AG20443 (cell line): ENCODE results near the gene SLC1A3.
"Not testable (repeated sequence)": the region's sequence is repeated elsewhere in the genome, so short reads cannot be mapped to it uniquely, and the experiment has no call there.

Experiments
- DNase-seq: peaks from one replicate; pipeline ENCODE4 v3.0.0; 2012; ENCODE audit warnings: low spot score, mixed read lengths

SLC1A3 gene

DNA sequence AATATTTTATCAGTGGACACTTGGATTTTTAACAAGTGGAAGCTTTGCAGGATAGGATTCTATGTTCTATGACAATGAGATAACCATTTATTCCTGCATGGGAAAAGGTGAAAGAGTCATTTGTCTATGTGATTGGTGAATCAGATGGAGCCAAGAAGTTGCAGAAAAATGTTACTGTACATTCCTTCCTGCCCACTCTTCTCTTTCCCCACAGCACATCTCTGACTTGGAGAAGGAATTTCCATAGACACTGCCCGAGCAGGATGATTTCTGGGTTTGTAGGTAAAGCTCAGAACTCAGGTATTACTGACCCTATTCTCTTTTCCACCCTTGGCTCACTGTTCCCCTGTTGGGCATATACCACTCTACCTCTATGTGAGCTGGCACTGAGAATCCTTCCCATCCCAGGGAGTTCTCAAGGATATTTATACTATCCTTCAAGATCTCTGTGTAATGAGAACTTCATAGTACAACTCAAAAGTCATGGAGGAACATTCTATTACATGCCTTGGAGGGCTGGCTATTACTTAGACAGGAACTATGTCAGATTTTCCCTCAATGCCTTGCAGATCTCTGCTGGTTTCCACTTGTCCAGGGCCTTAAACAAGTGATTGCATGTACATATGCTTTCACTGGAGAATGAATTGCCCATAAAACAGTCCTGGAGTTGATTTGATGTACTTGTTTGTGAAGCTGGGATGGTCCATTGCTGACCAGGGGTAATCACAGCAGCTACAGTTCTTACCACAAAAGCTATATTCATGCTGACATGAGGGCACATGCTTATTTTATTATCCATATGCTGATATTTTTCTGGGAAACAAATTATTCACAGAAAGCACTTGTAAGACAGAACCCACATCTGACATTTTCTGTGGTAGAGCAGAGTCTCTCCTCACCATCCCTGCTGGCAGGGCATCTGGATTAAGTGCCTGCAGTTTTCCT lies 24.1 kb downstream of the SLC1A3 start:
- peak; percentile 56 for DNase-seq

DNA sequence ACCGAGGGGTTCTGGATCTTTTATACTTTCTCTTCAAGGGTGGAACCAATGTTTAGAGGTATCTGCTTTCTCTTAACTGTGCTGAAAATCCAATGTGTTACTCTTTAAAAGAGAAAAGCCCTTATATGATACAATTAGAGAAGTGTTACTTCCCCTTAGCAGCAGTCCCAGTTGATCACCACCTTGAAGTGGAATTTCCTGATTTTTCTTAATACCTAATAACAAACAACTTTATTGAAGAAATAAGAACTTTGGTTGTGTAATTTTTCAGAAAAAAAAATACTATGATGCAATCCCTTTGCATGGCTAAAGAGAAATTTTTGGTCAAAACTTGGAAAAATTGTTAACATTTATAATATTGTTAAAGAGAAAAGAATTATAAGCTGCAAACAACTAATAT lies 24.7 kb downstream of the SLC1A3 start:
- DNase-seq = no peak

DNA sequence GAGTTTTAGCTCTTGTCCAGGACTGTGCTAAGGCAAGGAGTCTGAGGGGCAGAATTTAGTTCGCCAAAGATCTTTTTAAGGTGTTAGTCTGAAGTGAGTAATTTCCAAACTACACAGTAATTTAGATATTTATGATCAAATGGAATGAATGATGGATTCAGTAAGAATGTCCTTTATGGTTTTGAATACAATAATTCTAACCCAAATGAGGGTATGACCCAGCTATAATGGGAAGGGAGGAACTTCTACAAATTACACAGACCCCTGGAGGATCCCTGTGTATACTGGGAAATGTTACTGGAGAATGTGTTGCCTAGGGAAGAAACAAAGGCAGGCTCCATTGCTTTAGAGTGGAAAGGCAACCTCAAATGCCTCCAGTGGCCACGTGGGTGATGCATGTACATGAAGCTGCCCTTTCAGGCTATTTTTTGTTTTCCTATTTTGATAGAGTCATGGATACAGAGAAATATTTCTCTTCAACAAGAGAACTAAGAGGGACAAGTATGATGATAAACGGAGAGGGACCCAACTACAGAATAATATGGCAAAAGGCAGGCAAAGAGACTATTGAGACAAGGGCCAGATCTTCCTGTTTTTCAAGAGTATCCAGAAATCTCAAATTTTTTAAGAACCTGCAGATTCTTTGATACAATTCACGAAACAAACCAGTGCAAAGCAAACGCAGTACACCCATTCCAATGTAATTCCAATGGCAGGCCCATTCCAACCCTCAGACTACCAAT lies 25.4 kb downstream of the SLC1A3 start:
- DNase-seq = no peak

DNA sequence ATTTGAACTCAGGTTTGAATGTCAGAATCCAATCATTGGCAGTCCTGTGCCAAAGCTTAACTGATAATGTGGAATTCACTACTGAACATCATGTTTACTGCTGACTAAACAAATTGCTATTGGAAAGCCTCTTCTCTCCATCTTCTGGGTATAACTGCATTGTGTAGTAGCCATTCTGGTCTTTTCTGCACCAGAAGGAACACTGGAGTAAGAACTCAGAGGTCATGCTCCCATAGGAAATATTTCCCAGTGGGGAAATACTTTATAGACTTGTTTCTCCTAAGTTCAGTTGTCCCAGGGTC lies 25.9 kb downstream of the SLC1A3 start:
- DNase-seq = no peak

DNA sequence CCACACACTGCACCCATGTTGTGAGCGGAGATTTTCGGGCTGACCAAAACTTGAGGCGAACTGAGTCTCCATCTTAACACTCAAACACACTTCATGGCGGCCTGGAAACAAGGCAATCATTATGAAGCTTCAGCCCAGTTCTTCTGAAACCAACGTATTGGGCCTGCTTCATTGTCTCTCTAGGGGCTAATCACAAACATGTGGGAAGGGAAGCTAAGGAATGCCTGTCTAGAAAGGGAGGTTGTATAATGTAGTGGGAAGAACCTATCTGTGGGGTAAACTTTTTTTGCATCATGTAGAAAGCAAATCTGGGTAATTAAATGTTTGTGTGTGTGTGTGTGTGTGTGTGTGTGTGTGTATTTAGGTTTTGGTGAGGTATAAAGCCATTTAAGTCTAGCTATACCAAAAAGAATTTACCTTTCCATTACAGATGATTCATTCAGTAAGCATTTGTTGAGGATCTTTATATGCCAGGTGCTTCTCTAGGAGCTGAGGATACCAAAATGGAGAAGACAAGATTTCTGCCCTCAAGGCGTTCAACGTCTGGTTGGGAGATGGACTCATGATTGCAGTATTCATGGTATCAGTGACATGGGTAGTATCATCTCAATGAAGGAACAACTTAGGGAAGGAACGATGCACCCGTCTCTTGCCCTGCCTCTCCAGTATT lies 29.4 kb downstream of the SLC1A3 start:
- DNase-seq = no peak

DNA sequence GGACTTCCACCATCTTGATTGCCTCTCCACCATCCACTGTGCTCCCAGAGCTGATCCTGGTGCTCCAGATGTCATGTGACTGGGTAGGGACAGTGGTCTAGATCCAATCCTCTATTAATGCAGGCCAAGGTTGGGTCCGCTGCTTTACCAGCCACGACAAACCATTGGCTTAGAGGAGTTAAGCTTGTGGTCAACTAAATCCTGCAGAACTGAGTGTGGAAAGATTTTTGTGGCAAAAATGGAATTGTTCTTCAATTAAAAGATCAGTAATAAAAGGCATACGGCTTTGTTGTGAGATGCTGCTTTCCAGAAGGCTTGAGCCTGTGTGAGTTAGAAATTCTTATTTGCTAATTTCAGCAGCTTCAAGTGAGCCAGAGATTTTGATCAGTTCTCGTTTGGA lies 30.7 kb downstream of the SLC1A3 start:
- DNase-seq = no peak

DNA sequence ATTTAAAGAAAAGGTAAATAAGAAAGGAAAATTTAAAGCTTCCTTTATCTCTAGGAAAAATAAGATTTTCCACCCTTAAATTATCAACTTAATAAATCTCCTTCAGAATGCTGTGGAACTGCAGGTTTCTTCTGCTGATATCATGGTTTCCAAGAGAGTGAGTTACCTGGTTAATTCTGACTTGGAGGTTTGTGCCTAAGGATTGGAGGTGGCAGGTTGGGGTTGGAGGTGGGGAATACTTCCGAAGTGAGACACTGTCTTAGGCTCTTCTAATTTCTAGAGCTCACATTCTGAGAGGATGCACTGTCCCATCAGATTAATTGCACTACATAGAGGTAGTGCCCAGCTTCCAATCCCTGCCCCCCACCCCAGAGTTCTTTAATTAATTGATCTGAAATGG lies 31.1 kb downstream of the SLC1A3 start:
- DNase-seq = no peak

DNA sequence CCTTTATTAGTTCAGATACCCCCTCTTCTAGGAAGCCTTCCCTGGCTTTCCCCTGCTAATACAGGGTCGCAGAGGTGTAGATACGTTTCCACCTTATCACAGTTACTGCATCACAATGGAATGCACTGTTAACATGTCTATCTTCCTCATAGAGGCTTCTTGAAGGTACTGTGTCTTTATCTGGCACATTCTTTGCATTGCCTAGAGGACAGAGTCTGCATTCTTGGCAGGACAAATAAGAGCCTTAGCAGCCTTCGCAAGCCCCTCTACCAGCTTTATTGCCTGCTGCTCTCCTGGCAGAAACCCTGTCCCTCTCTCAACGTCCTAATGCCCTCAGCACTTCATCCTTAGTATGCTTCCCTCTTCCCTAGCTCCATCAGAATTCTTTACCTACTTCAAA lies 31.6 kb downstream of the SLC1A3 start:
- DNase-seq = no peak

DNA sequence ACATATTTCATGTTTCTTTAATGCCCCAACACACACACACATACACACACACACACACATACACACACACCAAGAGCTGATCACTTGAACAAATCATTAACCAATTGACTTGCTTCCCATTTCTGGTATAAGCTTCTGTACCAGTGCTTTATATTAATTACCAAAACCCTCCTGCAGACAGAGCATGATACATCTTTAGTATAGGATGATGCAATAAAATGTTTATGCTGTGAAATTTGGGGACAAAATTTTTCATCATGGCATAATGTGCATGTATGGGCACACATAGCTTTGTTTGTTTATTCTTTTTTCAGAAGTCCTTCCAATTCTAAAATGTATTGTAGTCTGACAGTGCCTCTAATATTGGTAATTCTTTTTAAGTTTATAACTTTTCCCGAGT lies 34.5 kb downstream of the SLC1A3 start:
- no peak for DNase-seq

DNA sequence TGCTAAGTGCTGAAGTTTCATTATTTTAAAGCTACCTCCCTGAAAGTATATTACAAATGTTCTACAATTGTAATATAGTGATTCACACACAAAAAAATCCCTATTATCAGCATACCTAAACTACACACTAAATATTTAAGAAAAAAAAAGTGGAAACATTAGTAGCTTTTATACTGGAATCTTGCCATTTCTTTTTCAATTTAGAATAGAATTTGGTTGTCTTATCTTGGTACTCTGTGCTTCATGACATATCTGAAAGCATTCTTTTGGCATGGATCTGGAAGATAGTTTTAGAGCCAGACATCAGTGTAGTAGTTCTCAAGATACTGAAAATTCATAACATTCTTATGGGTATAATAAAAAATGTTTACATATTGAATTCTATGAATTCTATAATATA lies 35.0 kb downstream of the SLC1A3 start:
- DNase-seq = no peak

DNA sequence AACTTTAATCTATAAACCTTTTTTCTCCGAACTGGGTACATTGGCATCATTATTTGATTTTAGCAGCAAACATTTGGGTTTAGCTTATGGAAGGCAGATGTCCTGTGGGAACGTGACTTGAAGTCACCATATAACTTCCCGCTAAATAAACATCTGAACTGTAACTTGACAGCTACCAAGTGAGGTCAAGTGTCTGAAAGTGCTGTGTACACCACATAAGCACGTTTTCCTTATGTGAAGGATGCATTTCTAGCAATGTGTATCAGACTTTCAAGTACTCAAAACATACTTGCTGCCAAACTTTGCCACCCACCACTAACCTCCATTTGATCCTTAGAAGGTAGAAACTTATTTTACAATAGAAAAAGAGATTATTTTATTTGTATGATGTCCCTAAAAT lies 35.7 kb downstream of the SLC1A3 start:
- no peak for DNase-seq

DNA sequence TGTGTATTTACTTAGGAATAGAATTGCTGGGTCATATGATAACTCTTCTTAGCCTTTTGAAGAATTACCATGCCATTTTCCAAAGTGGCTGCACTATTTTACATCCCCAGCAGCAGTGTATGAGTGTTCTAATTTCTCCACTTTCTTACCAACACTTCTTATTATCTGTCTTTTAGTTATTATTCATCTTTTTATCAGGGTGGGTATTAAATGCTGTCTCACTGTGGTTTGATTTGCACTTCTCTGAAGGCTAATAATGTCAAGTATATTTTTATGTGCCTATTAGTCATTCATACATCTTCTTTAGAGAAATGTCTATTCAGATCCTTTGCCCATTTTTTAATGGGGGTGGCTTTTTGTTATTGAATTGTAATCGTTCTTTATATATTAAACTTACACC lies 36.8 kb downstream of the SLC1A3 start:
- DNase-seq = no peak

DNA sequence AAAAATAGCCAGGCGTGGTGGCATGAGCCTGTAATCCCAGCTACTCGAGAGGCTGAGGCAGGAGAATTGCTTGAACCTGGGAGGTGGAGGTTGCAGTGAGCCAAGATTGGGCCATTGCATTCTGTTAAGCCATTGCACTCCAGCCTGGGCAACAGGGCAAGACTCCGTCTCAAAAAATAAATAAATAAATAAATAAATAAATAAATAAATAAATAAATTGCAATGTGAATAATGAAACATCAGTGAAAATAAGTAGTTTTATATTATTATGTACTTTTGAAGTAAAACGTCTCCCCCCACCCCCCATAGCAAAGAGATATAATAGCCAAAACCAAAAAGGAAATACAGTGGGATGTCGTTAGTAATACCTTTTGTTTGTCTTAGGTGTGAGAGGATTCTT lies 37.4 kb downstream of the SLC1A3 start:
- DNase-seq = not testable (repeated sequence)

DNA sequence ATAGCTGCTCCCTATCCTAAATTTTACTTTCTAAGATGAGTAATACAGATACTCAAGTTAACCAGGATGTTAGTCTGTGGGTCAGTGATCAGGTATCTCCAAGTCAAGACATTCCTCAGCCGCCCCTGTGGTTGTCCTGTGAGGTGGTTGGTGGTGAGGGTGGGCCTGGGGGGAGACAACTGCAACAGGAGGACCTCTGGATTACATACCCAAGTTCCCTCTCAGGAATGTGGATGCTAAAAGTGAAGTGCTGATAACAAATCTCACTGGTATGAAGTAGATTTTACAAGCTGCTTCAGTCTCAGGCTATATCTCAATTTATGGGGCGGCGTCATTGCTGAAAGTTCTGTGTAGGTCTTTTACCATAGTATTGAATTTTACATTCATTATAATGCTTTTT lies 38.3 kb downstream of the SLC1A3 start:
- DNase-seq = no peak

DNA sequence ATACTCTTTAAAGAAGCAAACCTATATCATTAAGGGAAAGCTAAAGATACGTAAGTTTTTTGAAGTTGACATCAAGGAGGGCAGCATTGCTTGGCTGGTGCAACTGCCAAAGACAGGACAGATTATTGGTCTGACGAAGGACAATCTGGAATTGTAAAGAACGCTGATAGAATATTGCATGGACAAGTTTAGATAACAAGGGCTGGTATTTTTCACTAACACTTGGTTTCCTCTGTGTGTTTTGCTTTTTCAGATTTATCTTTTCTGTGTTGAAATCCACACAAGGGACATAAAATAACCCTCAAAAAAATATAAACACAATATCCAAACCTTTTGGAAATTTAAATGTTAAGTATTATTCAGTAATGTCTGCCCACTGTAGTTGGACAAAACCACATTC lies 39.7 kb downstream of the SLC1A3 start:
- DNase-seq = no peak

DNA sequence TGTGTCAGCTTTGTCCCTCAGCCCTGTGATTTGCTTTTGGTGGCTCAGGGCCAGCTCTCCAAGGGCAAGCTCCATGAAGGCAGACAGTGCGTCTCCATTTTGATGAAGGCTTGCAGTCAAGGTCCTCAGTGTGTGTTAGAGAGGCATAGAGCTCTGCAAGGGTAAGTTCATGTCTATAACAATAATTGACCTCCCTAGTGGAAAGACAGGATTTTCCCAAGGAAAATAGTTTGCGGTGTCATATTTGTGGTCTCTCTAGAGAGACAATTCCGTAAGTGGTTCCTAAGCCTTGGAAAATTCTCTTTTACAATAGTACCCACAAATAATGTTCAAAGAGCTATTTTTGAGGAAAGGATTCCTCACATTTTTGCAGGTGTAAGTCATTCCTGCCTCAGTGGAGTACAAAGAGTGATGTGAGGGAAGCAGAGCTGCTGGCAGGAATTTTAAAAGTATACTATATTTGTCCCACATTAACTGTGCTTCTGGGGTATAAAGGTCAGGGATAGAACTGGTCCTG lies 40.2 kb downstream of the SLC1A3 start:
- no peak for DNase-seq

DNA sequence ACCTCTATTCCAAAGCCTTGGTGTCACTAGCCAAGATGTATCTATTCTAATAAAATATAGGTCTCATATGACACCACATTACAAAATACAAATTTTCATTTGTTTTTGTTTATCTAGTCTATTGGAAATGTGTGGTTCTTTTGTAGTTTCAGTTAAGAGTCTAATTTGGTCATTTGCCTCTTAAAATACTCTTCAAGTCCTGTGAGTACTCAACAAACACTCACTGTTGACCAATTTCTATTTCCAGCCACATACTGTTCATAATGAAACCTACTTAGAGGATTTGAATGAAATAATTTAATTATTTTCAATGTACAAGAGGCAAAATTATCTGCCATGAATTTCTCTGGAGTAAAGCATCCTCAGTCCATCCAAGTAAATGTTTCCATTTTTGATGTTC lies 40.6 kb downstream of the SLC1A3 start:
- no peak for DNase-seq

DNA sequence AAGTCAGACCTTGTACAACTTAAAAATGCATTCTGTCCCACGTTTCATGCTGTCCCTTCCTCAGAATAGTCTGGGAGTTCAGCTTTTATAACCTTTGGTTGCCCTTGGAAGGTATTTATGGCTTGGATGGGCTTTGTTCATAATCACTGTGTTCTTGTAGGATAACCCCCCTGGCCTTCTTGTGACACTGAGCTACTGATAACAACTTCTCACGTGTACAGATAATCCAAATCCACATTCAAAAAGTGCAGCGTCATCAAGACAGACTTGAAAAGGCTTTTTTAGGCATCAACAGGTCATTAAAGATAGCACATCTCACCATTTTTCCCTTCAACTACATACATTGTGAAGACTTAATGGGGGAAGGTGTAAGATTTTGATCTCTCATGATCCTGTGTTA lies 42.0 kb downstream of the SLC1A3 start:
- DNase-seq = no peak

DNA sequence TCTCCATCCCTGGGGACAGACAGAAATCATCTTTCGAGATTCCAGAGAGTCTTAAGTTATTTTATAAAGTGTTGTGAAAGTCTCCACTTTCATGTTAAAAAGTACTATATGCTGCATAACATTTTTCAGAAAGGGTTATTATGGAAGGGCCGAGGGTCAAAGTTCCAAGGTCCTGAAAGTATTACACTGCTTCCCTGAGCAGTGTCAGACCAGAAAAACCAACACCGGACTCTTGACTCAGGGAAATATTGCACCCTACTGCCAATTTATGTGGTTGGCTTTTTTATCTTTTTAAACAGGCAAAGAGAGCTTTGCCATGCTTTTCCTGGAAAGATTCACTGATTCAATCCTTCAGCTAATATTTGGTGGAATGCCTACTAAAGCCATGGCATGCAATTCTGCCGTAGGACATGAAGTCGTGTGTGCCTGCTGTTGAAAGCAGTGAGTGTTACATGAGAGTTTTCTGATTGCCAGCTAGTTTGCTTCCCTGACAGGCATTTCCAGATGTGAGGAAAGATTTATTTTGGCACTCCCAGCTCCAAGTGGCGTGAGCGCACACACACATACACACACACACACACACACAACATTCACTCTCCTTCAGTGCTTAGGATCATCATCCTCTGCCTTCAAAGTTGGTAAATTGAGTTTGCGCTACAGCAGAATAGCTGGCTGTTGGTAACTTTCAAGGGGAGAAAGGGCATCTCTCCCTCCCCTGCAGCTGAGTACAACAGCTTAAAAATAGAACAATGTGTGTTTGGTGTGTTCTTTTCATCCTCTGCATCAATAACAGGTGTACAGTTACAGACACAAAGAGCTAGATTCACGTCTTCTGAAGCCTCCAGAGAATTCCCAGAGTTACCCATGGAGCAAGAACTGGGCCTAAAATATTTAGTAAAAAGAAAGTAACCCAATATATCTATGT lies 45.6 kb downstream of the SLC1A3 start:
- DNase-seq = peak; percentile 14

DNA sequence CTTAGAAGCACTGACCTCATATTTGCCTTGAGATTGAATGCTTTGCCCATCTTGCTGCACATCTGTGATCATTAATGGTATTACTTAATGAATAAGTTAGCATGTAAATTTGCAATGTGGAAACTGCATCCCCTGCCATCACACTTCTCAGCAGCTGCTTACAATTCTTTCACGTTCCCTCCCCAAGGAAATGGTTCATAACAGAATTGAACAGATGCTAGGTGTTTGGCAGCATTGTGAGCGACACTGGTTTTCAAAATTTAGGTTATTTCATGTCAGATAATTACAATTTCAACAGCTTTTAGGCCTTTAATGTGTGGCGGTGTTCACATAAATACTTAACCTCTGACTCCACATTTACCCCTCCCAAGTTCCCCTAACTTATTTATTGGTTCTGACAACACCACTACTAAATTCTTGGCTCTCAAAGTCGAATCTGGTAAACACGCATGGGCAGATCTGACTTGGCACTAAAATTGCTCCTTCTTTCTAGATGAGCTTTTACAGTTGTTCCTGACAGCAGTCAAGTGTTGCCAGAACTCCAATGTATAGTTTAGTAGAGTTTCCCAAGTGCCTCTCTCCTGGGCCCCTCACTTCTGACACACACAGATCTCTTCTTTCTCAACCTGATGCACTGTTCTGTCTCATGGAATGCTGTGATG lies 46.8 kb downstream of the SLC1A3 start:
- no peak for DNase-seq

DNA sequence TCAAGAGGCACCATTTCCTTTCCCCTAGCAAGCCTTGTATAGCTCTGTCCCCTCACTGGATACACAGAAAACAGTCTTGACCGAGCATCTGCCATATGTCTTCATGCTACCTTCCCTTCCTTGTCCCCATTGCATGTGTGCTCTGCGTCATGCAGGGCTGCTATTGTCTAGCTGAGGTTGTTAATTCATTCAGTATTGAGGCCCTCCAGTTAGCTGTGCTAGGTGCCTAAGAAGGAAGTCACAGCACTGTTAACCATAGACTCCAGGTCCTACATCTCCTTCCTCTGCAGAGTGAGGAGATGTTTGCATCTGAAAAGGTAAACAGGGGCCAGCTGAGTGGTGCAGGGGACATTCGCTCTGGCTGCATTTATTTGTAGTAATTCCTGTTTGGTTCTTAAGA lies 48.2 kb downstream of the SLC1A3 start:
- DNase-seq = no peak
